HEK293T (cell line): ENCODE results near the gene SCN4B.

Experiments
- CTCF ChIA-PET: fragments of 350-600 bp; formaldehyde crosslinking; extraction: SDS; loops from one replicate; lab custom pipeline; 2021; ENCODE audit warnings: antibody characterized with exemption, inconsistent platforms; lab: Yijun Ruan, JAX
- POLR2A ChIA-PET: fragments of 350-600 bp; formaldehyde crosslinking; extraction: SDS; loops from one replicate; lab custom pipeline; 2020; ENCODE audit warnings: antibody characterized with exemption, inconsistent platforms; lab: Yijun Ruan, JAX
- DNase-seq: peaks from one replicate; pipeline ENCODE4 v3.0.0; 2012; ENCODE audit warnings: mixed read lengths; ENCODE audit errors: extremely low spot score
- ARNT ChIP-seq: fragments of 450-650 bp; IDR thresholded peaks from 2 replicates; pipeline ENCODE4 v1.6.1; 2017; ENCODE audit warnings: mild to moderate bottlenecking
- BHLHE40 ChIP-seq: fragments of 450-650 bp; IDR thresholded peaks from 2 replicates; pipeline ENCODE4 v1.6.1; 2016; ENCODE audit warnings: mild to moderate bottlenecking, moderate library complexity, borderline replicate concordance
- CTBP1 ChIP-seq: fragments of 450-650 bp; IDR thresholded peaks from 2 replicates; pipeline ENCODE4 v1.6.1; 2016; ENCODE audit warnings: borderline replicate concordance
- ELF4 ChIP-seq: fragments of 450-650 bp; IDR thresholded peaks from 2 replicates; pipeline ENCODE4 v1.6.1; 2017; ENCODE audit warnings: antibody characterized with exemption
- FOXA1 ChIP-seq: fragments of 450-650 bp; IDR thresholded peaks from 2 replicates; pipeline ENCODE4 v1.6.1; 2016; ENCODE audit warnings: mild to moderate bottlenecking
- FOXK2 ChIP-seq: fragments of 450-650 bp; IDR thresholded peaks from 2 replicates; pipeline ENCODE4 v1.6.1; 2016; ENCODE audit warnings: mild to moderate bottlenecking
- FOXM1 ChIP-seq: fragments of 450-650 bp; IDR thresholded peaks from 2 replicates; pipeline ENCODE4 v1.6.1; 2017; ENCODE audit warnings: mild to moderate bottlenecking, borderline replicate concordance
- HDGF ChIP-seq: fragments of 450-650 bp; IDR thresholded peaks from 2 replicates; pipeline ENCODE4 v1.6.1; 2017; ENCODE audit warnings: antibody characterized with exemption, borderline replicate concordance
- L3MBTL2 ChIP-seq: fragments of 450-650 bp; conservative IDR thresholded peaks from 2 replicates; pipeline ENCODE4 v1.6.1; 2016; ENCODE audit warnings: mild to moderate bottlenecking
- LEF1 ChIP-seq: fragments of 450-650 bp; IDR thresholded peaks from 2 replicates; pipeline ENCODE4 v1.6.1; 2017; ENCODE audit warnings: mild to moderate bottlenecking, borderline replicate concordance
- NFRKB ChIP-seq: fragments of 450-650 bp; IDR thresholded peaks from 2 replicates; pipeline ENCODE4 v1.6.1; 2016; ENCODE audit warnings: mild to moderate bottlenecking, moderate library complexity
- PKNOX1 ChIP-seq: fragments of 450-650 bp; IDR thresholded peaks from 2 replicates; pipeline ENCODE4 v1.6.1; 2016
- SP1 ChIP-seq: fragments of 450-650 bp; IDR thresholded peaks from 2 replicates; pipeline ENCODE4 v1.6.1; 2017
- SUZ12 ChIP-seq: fragments of 450-650 bp; IDR thresholded peaks from 2 replicates; pipeline ENCODE4 v1.6.1; 2016; ENCODE audit warnings: mild to moderate bottlenecking
- TARDBP ChIP-seq: fragments of 450-650 bp; IDR thresholded peaks from 2 replicates; pipeline ENCODE4 v1.6.1; 2016
- ZNF384 ChIP-seq: fragments of 450-650 bp; IDR thresholded peaks from 2 replicates; pipeline ENCODE4 v1.6.1; 2016

Gene SCN4B

DNA sequence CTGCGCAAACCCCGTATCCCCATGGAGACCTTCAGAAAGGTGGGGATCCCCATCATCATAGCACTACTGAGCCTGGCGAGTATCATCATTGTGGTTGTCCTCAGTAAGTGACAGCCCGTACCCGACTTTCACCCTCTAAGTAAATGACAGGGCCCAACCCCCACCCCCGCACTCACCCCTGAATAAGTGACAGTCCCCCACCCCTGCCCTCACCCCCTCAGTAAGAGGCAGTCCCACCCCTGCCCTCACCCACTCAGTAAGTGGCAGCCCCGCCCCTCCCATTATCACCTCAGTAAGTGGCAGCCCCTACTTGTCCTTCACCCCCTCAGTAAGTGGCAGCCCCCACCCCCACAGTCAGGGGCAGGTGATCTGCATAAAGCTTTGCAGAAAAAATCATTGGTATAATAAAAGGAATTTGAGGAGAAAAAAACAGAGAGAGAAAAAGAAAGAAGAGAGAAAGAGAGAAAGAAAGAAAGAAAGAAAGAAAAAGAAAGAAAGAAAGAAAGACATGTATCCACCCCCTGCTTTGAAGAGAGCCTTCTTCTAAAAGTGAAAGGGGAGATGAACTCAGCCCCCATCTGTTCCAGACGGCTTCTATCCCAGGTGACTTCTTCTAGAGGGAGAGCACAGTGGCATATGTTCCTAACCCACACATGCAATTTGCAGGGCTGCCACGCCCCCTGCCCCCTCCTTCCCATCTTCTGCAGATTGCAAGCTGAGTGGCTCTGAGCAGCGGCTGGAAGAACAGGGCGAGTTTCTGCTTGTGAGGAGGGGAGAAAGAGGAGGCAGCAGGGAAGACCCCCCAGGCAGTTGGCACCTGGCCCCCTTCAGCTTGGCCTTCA lies 53.4 kb downstream of the SCN4B start:
- TF ChIP-seq FOXK2 (no peak), SP1 (no peak), ELF4 (no peak), NFRKB (no peak), HDGF (no peak), CTBP1 (no peak), FOXA1 (no peak), ARNT (no peak), L3MBTL2 (no peak), FOXM1 (no peak), PKNOX1 (no peak), SUZ12 (no peak), LEF1 (no peak), ZNF384 (no peak)
- ChIA-PET POLR2A (no interaction called here), CTCF (no interaction called here)
- DNase-seq = no peak

DNA sequence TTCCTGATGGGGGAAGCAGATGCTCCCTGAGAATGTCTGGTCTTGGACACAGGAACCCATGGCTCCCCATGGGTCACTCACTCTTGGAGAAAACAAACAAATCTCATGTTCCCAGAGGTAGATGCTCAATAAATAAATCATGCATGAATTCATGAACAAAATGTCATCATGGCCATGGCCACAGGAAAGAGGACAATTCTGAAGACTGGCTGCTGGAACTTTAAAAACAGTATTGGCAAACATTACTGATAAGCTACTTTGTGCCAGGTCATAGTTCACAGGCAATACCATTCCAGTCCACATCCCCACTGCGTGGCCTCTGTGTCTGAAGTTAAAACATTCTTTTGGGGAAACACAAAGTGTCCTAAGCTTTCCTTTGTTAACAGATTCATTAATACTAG lies 56.7 kb downstream of the SCN4B start:
- no peak for DNase-seq
- no peak for TF ChIP-seq ARNT
- no peak for TF ChIP-seq L3MBTL2
- TF ChIP-seq TARDBP = no peak
- TF ChIP-seq FOXM1 = no peak
- no peak for TF ChIP-seq NFRKB
- TF ChIP-seq FOXA1 = no peak
- TF ChIP-seq FOXK2 = no peak
- no peak for TF ChIP-seq HDGF
- TF ChIP-seq SP1 = no peak
- no peak for TF ChIP-seq CTBP1
- CTCF ChIA-PET = no interaction called here
- POLR2A ChIA-PET = no interaction called here

DNA sequence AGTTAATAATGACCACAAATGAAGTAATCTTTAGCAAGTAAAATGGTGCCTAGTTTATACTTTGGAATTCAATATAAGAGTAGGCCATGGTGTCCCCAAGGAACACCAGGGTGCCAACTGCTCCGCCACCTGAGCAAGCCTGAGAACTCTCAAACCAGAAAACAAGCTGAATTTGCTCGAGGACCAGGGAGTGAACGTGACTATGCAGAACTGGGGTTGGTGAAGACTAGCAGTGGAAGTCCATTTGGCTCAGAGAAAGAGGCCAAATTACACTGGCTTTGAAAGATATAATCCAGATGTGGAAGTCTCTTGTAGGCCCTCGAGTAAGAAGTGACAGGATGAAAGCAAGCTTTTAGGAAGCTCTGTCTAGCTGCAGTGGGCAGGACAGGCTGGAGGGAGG lies 57.1 kb downstream of the SCN4B start:
- ChIA-PET CTCF (no interaction called here), POLR2A (no interaction called here)
- TF ChIP-seq TARDBP (no peak), FOXM1 (no peak), BHLHE40 (no peak), PKNOX1 (no peak), NFRKB (no peak), L3MBTL2 (no peak)
- no peak for DNase-seq

DNA sequence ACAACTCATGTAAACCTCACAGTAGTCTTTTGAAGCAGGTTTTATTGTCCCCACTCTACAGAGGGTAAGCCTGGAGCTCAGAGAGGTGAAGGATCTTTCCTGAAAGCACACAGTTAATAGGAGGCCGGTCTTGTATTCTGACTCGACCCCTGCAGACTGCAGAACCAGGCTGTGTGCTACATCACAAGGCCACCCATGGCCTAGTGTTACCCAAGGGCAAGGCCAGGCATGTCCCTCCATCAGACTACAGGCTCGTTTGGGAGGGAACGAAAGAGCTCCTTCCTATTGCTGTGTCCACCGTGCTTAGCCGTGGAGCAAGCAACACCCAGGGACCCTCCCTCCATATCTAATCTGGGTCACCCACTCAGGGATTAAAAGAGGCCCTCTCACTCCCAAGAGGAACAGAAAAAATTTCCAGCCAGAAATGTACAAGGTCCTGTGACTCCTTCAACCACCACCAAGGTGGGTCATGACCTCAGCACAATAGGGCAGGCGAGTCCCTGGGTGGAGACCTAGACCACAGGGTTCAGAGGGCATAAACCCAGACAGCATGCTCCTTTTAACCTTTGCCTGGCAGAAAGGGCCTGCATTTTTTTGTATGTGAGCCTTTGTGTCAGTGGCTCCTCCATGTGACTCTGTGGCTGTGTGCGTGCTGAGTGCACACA lies 59.6 kb downstream of the SCN4B start:
- no peak for DNase-seq
- no peak for TF ChIP-seq ELF4
- TF ChIP-seq L3MBTL2 = no peak
- no peak for TF ChIP-seq PKNOX1
- no peak for TF ChIP-seq TARDBP
- TF ChIP-seq FOXA1 = no peak
- no peak for TF ChIP-seq ZNF384
- no peak for TF ChIP-seq ARNT
- TF ChIP-seq BHLHE40 = no peak
- TF ChIP-seq FOXK2 = no peak
- TF ChIP-seq HDGF = no peak
- no peak for TF ChIP-seq LEF1
- no peak for TF ChIP-seq NFRKB
- no peak for TF ChIP-seq SUZ12
- no peak for TF ChIP-seq SP1
- TF ChIP-seq CTBP1 = no peak
- no peak for TF ChIP-seq FOXM1
- POLR2A ChIA-PET = no interaction called here
- CTCF ChIA-PET = no interaction called here

DNA sequence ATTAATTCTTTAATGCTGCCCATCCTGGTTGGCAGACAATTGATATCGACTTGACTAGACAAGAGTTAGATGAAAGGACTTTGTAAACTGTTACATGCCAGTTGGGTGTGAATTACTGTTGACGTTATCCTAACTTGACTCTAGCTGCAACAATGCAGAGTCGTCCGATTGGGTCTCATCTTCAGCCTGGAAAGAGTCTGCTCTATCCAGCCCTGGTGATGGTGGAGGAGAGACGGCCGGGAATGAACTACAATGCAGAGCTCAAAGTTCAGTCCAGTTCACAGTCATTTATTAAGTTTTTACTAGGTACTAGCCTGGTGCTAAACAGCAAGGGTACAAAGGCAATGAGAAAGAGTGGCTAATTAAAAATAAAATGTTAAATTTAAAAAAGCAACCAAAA lies 60.9 kb downstream of the SCN4B start:
- ChIA-PET POLR2A (no interaction called here), CTCF (no interaction called here)
- DNase-seq = no peak
- TF ChIP-seq ARNT = no peak
- TF ChIP-seq SUZ12 = no peak
- TF ChIP-seq NFRKB = no peak
- no peak for TF ChIP-seq BHLHE40
- TF ChIP-seq TARDBP = no peak
- no peak for TF ChIP-seq CTBP1
- TF ChIP-seq L3MBTL2 = no peak

DNA sequence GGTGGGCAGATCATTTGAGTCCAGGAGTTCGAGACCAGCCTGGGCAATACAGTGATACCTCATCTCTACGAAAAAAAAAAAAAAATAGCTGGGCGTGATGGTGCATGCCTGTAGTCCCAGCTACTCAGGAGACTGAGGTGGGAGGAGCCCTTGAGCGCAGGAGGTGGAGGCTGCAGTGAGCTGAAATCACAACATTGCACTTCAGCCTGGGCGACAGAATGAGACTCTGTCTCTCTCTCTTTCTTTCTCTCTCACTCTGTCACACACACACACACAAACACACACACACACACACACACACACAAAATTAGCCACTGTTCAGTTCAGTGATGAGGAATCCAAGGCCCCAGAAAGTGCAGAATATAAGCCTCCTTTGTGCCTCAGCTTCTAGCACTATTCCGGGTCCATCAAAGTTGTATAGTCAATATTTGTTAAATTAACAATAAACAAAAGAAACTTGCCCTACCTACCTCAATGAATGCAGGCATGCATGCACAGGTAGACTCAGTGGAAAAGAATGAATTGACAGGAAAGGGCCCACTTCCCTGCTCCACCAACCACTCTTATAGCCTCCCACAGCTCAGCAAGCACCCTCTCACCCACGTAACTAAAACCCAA lies 62.0 kb downstream of the SCN4B start:
- POLR2A ChIA-PET = no interaction called here
- CTCF ChIA-PET = no interaction called here
- TF ChIP-seq BHLHE40 (no peak), ZNF384 (no peak), NFRKB (no peak), CTBP1 (no peak), SUZ12 (no peak), L3MBTL2 (no peak), SP1 (no peak), FOXM1 (no peak), HDGF (no peak), ELF4 (no peak), TARDBP (no peak)
- DNase-seq = no peak
